Measurements from ENCODE around the gene TNNI3.
"Not testable (repeated sequence)": the region's sequence is repeated elsewhere in the genome, so short reads cannot be mapped to it uniquely, and the experiment has no call there.

The TNNI3 gene

DNA sequence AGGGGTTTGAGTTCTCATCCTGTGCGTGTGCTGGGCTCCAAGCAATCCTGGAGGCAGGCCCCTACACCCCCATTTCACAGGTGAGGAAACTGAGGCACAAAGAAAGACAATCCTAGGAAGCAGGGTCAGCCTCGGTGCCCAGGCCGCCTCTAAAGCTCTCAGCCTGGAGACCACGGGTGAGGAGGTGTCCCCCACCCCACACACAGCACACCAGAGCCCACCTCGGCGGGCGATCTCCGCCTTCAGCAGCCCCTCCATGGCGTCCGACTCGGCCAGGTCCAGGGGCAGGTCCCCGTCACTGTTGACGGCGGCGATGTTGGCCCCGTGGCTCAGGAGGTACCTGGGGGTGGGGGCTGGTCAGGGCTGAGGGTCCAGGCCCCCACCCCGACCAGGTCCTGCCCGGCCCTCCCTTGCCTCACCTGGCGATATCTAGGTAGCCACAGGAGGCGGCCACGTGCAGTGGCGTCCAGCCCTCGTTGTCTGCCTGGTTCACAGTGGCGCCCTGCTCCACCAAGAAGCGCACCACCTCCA is 45.2 kb downstream of the TNNI3 start:
- no peak for DNase-seq

DNA sequence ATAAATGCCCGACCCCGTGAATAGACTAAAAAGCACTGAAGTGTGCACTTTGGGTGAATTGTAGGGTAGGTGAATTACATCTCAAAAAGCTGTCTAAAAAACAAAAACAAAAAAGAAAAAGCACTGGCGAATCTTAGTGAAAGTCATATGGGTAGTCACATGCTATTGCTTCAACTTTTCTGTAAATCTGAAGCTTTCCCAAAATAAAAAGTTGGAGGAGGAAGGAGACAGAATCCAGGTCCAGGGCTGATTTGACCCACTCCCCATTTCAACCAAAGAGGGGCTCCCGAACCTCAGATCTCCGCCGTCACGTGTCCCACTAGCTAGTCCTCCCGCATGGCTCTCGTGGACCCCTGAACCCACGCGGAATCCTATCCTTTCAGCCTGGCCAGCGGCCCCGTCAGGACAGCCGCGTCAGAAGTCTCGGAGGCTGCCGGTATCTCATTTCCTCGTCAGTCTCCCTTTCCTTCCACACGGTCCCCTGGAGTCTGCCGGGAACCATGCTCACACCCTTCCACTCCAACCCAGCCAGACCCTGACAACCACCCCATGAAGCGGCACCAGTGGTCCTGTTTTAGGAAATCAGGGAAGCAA is 46.2 kb downstream of the TNNI3 start:
- no peak for DNase-seq

DNA sequence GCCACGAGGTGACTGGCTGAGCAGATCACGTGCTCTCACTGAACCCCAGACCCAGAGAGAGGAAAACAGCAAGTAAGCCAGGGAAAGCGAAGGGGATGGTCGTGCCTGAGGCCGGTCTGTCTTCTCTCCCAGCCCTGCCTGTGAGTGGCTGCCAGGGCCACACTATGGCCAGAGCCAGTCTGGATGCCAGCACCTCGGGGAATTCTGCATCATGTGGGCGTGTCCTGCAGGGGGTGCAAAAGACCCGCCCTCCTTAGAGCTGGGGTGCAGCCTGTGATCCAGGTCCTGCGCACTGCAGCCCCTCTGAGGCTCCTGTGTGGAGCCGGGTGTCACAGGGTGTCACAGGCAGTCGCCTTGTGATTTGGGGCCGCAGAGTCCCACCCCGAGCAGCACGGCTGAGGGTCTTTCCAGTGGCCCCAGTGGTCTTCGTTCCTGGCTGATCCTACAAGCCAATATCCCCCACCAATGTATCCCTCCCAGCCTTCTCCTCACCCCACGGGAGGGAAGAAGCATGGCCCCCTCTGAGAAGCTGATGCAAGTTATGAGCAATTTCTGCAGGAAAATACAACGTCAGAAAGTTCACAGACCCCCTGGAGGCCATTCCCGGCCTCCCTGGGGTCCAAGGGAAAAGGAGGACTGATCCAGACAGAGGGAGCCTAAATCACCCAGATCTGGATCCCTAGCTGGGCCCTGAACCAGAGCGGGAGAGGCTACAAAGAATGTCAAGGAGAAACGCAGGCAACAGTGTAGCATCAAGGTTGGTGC is 47.8 kb downstream of the TNNI3 start:
- DNase-seq, result no peak

DNA sequence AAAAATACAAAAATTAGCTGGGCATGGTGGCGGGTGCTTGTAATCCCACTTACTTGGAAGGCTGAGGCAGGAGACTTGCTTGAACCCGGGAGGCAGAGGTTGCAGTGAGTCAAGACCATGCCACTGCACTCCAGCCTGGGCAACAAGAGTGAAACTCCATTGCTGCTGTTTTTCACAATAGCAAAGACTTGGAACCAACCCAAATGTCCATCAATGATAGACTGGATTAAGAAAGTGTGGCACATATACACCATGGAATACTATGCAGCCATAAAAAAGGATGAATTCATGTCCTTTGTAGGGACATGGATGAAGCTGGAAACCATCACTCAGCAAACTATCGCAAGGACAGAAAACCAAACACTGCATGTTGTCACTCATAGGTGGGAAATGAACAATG is 50.3 kb downstream of the TNNI3 start:
- DNase-seq, result not testable (repeated sequence)

DNA sequence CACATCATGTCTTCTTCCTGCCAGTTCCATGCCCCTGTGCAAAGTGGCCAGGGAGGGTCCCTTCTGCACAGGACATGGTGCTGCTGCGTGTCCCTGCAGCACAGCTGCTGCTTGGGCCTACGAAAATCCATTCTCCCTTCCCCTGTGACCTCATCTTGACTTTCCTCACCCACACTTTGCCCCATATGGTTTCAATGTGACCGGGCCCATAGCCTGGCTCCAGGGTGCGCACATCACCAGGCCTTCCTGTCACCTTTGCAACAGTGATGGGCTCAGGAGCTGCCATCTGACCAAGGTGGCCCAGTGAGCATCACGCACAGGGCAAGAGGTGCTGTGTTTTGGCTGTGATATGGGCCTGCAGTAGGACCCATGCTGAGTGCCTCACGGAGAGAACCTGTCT is 50.9 kb downstream of the TNNI3 start:
- DNase-seq, result no peak

DNA sequence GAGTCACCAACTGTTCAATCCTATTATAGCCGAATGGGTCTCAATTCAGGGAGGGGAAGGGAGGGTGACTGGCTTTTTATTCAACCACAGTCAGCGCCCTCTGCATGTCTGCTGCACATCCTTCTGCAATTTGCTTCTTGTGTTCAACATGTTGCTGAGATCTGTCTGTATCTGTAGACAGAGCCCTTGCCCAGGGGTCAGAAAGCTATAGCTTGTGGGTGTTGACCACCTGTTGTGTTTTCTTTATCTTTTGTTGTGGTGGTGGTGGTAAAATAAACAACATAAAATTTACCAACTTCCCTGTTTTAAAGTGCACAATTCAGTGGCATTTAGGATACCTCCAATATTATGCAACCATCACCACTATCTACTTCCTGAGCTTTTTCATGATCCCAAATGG is 52.3 kb downstream of the TNNI3 start:
- DNase-seq, result no peak

DNA sequence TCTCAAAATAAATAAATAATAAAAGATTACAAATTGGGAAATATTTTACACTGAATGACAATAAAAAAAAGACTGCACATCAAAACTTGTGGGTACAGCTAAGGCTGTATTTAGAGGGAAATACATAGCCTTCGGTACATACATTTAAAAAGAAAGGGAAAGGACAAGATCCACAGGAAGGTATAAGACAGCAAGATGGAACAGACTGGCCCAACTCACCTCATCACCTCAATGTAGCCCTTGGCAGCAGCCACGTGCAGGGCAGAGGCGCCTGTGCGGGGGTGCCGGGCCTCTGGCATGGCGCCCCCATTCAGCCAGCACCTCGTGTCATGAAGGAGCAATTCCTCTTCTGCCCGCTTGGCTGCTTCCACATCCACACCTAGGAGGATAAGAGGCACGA is 54.3 kb downstream of the TNNI3 start:
- DNase-seq, result no peak

All from fibroblast of skin of back (primary cell).